Kidney capillary endothelial cell (primary cell): ENCODE results near the gene ALG13.
A peak's percentile ranks its signal among the peaks of the same experiment; 100 is the strongest.
"Not testable (repeated sequence)": the region's sequence is repeated elsewhere in the genome, so short reads cannot be mapped to it uniquely, and the experiment has no call there.

ENCODE experiments used
- DNase-seq: peaks from one replicate; pipeline ENCODE4 v3.0.0-alpha.2; 2018; ENCODE audit warnings: low spot score

ALG13 gene

DNA sequence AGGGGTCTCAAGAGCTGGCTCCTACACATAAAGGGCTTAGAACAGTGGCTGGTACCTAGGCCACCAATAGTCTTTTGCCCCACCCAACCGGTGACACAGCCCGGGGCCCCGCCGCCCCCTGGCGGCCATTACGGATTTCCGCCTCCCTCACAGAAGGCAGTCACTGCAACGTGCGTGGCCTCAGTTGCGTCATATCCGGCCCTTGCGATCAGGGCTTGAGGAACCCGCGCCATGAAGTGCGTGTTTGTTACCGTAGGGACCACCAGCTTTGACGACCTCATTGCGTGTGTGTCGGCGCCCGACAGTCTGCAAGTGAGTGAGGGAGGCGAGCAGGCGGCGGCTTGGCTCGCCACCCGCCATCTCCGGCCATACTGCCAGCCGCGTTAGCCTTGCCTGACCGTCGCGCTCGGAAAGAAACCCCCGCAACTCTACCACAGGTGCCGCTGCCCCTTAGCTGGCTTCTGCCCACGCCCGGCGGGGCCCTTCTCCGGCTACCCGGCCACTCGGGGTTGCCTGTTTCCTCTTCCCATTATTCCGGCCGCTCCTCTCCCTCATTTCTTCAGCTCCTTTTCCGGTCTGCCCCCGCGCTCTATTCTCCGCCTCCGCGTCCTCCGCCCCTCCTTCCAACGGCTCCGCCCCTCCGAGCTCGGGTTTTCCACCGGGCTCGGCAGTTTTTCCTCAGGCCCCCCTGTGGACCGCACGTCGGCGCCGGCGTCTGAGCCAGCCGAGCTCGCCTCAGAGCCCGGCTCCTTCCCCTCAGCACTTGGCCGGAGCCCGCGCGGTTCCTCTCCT is at the start of gene ALG13:
Gene ALG13, plus strand, starts transcription at position 183 of the 792 bp plus-strand sequence. Its CDS starts 49 bp downstream, at position 232.
- peak; percentile 70 for DNase-seq

DNA sequence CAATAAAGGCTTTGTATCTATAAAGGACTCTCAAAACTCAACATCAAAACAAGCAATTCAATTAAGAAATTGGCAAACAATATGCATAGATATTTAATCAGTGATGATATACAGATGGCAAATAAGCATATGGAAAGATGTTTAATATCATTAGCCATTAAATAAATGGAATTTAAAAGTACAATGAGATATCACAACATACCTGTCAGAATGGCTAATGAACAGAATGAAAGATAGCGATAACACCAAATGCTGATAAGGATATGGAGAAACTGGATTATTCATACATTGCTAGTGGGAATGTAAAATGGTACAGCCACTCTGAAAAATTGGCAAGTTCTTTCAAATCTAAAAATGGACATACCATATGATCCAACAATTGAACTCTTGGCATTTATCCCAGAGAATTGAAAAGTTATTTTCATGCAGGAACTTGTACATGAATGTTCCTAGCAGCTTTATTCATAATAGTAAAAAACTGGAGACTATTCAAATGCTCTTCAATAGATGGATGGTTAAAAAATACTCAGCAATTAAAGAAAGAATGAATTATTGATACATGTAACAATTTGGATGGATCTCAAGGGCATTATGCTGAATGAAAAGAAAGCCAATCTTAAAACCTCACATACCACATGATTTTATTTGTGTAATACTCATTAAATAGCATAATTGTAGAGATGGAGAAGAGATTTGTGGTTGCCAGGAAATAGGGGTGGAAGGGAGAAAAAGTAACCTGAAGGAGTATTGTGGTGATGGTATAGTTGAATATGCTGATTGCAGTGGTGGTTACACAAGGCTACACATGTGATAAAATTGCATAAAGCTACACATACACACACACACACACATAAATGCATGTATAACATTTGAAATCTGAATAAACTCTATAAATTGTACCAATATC is 45.9 kb upstream of the ALG13 start:
- no peak for DNase-seq

- DNase-seq, result no peak
These were observed 39.0 kb upstream of the ALG13 start for GRCh38 chrX:111641969-111642368.

- not testable (repeated sequence) for DNase-seq
These were observed 35.8 kb upstream of the ALG13 start for GRCh38 chrX:111645165-111645564.

DNA sequence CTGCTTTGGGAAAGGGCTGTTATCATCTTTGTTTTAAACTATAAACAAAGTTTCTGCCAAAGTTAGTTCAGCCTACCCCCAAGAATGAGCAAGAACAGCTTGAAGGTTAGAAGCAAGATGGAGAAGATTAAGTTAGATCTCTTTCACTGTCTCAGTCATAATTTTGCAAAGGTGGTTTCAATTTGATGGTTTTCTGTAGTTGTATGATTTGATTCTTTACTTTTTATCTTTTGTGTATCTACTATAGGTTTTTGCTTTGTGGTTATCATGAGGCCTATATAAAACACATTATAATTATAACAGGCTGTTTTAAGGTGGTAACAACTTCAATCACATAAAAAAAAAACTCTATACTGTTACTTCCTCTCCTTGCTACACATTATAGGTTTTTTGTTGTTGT is 35.4 kb upstream of the ALG13 start:
- no peak for DNase-seq

- DNase-seq, result no peak
These were observed 34.5 kb upstream of the ALG13 start for GRCh38 chrX:111646515-111646914.

GRCh38 chrX:111648802-111649201 is 32.2 kb upstream of the ALG13 start:
- DNase-seq, result no peak

GRCh38 chrX:111649638-111650037 is 31.3 kb upstream of the ALG13 start:
- no peak for DNase-seq

GRCh38 chrX:111650845-111651244 is 30.1 kb upstream of the ALG13 start:
- no peak for DNase-seq

- no peak for DNase-seq
These were observed 28.3 kb upstream of the ALG13 start for GRCh38 chrX:111652719-111653118.

DNA sequence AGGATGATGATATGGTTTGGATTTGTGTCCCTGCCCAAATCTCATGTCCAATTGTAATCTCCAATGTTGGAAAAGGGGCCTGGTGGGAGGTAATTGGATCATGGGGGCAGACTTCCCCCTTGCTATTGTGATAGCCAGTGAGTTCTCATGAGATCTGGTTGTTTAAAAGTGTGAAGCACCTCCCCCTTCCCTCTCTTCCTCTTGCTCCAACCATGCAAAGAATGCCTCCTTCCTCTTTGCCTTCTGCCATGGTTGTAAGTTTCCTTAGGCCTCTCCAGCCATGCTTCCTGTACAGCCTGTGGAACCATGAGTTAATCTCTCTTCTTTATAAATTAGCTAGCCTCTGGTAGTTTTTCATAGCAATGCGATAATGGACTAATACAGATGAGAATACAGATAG is 19.7 kb upstream of the ALG13 start:
- DNase-seq, result no peak

DNA sequence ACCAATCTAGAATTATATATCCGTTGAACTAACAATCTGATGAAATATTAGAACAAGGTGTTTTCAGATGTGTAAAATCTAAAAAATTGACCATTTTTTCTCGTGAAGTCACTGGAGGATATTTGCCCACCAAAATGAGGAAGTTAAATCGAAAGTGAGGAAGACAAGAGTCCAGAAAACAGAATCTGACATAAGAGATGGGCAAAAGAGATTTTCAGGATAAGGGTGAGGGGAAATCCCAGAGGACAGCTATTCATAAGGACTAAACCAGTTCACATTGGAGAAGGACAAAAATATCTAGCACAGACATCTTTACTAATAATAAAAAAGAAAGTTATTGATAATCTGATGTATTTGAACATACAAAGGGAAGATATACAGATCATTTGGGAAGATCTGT is 18.7 kb upstream of the ALG13 start:
- DNase-seq, result no peak

- DNase-seq, result no peak
These were observed 9.3 kb upstream of the ALG13 start for GRCh38 chrX:111671668-111672067.

GRCh38 chrX:111687305-111687704 is 6.3 kb downstream of the ALG13 start:
- DNase-seq, result no peak

GRCh38 chrX:111695297-111695880 is 14.4 kb downstream of the ALG13 start:
- no peak for DNase-seq

GRCh38 chrX:111719426-111720210 is 38.6 kb downstream of the ALG13 start:
- peak; percentile 2 for DNase-seq

DNA sequence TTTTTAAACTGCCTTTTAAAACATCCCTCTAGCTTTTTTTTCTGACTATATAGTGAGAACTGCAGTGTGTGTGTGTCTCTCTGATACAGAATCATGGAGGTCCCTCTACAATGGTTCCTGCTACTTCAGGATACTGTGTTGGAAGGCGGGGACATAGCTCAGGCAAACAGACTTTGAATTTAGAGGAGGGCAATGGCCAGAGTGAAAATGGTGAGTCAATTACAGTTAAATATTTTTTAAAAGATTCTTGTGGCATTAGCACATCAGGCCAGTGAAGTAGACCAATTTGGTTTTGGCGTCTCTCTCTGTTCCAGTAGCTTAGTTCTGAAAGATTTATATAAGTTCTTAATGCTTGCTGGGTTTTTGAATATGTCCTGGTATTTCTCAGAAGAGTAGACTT is 47.1 kb downstream of the ALG13 start:
- no peak for DNase-seq

- no peak for DNase-seq
These were observed 50.4 kb downstream of the ALG13 start for GRCh38 chrX:111731351-111731750.

GRCh38 chrX:111736571-111736970 is 55.6 kb downstream of the ALG13 start:
- DNase-seq, result no peak

- DNase-seq, result no peak
These were observed 61.0 kb downstream of the ALG13 start for GRCh38 chrX:111742018-111742417.

- DNase-seq, result no peak
These were observed 62.3 kb downstream of the ALG13 start for GRCh38 chrX:111743316-111743715.

GRCh38 chrX:111756486-111756885 is 75.5 kb downstream of the ALG13 start:
- DNase-seq, result no peak
